NCI-H2196 treated with DMSO at 0.1 percent for 48 hours (cell line): ENCODE measurements around the gene STT3A.
"Not testable (repeated sequence)": the region's sequence is repeated elsewhere in the genome, so short reads cannot be mapped to it uniquely, and the experiment has no call there.

Experiments used
- DNase-seq: peaks from one replicate; lab custom pipeline; 2025; ENCODE audit not compliant: unreplicated experiment; lab: John Stamatoyannopoulos, UW

STT3A gene

DNA sequence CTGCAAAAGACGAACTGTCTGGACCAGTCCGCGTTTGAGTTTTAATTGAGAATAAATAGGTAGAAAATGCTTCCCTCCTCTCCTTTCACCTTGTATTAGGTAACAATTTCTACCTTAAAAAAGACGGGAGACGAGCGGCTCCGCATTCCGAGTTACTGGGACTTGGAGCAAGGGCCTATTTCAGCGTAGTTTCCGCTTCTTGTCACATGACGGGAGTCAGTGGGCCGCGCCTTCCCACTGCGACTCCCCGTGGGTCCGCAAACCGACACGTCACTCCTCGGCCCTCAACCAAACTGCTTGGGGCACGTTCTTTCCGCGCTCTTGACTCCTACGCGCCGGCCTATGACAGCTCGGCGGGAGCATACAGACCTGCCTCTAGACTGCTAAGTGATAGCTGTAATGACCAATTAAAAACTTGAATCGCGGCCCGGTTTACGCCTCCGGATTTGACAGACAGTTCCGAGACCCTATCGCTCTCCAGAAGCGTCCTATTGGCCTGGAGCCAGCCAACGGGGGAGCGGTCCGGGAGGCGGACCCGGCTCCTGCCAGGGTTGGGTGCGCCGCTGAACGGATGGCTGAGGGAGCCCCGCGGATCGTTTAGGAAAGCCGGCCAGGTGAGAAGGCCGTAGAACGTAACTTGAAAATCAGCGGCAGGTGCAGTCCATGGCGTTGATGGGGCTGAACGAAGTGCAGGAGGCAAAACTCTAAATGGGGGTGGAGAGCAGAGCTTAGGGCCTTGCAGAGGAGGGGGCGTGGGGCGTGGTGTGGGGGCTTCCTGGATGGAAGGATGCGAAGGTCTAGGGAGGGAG lies at the start of gene STT3A:
Gene STT3A, plus strand, starts transcription at position 548 of the 809 bp plus-strand sequence. CDS start 3,064 bp downstream, outside the sequence.
- DNase-seq, result peak; percentile 99

DNA sequence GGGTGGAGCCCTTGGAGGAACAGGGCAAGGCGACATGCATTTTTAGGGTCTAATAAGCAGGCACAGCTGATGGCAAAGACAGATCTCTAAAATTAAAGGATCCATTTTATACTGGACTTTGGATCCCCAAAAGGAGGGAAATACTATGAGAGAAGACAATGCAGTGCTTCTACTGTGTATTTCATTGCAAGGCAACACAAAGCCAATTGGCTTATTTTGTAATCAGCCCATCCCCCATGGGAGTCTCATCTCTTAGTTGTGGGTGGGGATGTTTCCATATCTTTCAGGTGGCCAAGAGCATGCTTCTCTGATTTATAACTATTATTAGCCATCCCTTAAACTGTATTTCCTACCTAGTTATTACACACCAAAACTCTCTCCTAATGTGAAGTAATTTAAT lies 41.9 kb upstream of the STT3A start:
- DNase-seq, result no peak

GRCh38 chr11:125551835-125552342 lies 40.8 kb upstream of the STT3A start:
- no peak for DNase-seq

- no peak for DNase-seq
Measured at GRCh38 chr11:125552927-125553326, 39.7 kb upstream of the STT3A start.

- DNase-seq, result no peak
Measured at GRCh38 chr11:125553357-125553756, 39.3 kb upstream of the STT3A start.

DNA sequence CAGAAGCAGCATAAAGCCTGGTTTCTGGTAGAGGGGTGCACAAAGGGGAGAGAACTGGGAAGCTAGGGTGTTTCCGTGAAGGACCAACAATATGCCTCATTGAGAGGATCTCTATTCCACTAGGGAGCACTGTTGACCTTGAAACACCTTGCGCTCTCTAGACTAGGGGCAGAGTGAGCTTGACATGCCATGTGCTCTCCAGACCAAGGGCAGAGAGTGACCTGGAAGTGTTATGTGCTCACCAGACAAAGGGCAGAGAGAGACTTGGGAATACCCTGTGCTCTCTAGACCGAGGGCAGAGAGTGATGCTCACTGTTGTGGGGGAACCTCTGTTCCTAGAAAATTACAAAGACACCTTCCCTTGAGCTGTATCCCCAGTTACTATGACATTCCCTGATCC lies 38.6 kb upstream of the STT3A start:
- no peak for DNase-seq

DNA sequence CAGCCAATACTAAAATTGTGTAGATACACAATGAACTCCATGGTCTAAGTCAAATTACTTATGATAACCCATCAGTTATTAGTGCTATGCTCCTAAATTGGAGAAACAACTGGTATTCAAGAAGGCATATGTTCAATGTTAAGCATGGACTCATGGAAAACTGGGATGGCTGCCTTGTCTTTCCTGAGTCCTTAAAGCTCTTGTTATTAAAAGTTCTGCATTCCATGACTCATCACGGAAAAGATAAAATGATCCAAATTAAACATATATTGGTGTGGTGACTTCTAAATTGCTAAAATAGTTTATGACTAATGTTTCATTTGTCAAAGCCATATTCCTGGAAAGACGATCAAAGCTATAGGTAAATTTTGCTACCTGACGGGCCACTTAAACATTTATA lies 32.8 kb upstream of the STT3A start:
- no peak for DNase-seq

DNA sequence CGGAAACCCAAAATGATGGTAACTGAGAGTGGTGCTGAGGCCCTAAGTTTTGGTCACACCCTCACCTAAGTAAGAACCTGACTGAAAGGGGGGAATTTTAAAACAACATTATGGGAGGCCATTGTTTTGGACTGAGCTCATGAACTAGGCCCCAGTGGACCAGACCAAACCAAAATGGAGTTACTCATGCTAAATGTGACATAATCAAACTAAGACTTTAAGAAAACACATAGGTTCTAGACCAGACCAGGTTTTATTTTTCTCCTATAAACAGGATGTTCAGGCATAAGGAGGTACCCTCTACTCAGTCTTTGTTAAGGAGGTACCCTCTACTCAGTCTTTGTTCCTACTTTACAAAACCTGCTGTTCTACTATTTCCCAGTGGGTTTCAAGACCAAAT lies 30.7 kb upstream of the STT3A start:
- no peak for DNase-seq

- no peak for DNase-seq
Measured at GRCh38 chr11:125562430-125562829, 30.2 kb upstream of the STT3A start.

DNA sequence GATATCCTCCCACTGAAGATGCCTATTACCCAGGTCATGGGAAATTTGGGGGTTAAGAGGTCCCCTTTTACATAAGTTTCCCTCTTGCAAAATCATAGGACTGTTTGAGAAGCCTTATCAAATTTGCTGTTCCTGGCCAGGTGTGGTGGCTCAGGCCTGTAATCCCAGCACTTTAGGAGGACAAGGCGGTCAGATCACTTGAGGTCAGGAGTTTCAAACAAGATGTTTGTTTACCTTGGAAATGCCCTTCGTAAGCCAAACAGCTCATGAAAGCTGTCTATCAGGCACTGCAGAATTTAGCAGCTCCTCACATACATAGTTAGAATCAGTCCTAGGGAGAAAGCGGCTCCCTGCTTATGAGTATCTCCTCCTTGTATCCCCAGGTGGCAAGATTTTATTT lies 28.3 kb upstream of the STT3A start:
- DNase-seq, result no peak

GRCh38 chr11:125566235-125566634 lies 26.4 kb upstream of the STT3A start:
- no peak for DNase-seq

DNA sequence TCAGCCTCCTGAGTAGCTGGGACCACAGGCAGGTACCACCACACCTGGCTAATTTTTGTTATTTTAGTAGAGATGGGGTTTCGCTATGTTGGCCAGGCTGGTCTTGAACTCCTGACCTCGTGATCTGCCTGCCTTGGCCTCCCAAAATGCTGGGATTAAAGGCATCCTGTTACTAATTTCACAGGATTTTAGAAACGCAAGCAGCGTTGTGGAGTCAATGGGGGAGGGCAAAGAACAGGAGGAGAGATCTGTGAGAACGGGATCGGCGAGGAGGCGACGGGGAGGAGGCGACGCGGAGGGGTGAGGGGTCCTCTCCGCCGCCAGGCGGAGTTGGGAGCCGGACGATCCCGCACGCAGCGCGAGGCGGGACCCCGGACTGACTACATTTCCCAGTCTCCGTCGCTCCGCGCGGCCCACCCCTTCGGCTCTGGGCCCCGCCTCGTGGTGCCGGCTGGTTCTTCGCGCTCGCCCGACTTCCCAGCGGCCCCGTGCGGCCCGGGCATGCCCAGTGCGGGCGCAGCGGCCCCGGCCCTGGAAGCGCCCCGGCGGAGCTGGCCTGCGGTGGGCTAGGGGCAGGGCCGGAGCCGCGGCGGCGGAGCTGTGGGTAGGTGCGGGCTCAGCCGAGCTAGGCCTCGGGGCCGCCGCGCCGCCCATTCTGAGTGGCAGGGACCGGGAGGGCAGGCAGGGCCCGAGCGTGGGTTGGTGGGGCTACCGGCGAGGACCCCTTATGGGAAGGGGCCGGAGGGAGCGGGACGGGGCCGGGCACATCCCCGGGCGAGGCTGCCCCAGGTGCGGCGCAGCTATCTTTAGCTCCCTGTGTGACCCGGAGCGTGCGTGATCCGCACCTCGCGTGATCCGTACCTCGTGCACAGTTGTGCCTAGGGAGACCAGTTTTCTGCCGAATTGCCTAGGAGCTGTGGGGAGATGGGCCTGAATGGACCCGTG lies 23.4 kb upstream of the STT3A start, which contains the start of gene EI24:
Gene EI24, plus strand, starts transcription at position 508 of the 945 bp plus-strand sequence. CDS start 3,051 bp downstream, outside the sequence.
- DNase-seq, result peak; percentile 78

GRCh38 chr11:125569915-125570621 lies 22.6 kb upstream of the STT3A start:
- no peak for DNase-seq

DNA sequence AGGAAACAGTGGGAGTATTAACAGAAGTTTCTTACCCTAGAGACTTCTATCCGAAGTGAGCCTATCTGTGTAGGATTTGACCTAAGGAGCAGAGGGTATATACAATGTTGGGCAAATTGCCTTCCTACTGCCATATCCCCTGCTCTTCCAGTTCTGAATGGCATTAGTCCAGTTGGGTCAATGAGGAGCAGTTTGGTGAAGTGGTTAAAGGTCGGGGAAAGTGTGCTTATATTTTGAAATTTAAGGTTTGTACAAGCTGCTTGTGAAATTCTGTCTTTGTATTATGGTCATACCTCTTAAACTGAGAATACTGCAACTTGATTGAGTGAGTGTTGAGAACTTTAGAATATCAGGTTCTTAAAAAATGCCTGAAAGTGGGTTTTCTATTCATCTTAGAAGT lies 21.7 kb upstream of the STT3A start:
- no peak for DNase-seq

GRCh38 chr11:125572916-125573315 lies 19.7 kb upstream of the STT3A start:
- no peak for DNase-seq

GRCh38 chr11:125577181-125577580 lies 15.5 kb upstream of the STT3A start:
- not testable (repeated sequence) for DNase-seq

DNA sequence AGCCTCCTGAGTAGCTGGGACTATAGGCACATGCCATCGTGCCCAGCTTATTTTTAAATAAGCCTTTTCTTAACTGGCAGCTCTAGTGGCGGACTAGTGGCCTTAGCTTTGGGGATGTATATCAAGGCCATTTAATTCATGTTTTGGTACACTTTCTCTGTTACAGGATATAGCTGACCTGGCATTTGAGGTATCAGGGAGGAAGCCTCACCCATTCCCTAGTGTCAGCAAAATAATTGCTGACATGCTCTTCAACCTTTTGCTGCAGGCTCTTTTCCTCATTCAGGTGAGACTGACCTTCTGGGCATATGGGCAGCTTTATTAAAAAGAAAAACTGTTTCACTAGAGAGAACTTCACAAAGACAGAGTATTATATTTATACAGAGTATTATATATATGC lies 13.9 kb upstream of the STT3A start:
- no peak for DNase-seq

- no peak for DNase-seq
Measured at GRCh38 chr11:125579811-125580210, 12.8 kb upstream of the STT3A start.

GRCh38 chr11:125583496-125583895 lies 9.2 kb upstream of the STT3A start:
- no peak for DNase-seq

DNA sequence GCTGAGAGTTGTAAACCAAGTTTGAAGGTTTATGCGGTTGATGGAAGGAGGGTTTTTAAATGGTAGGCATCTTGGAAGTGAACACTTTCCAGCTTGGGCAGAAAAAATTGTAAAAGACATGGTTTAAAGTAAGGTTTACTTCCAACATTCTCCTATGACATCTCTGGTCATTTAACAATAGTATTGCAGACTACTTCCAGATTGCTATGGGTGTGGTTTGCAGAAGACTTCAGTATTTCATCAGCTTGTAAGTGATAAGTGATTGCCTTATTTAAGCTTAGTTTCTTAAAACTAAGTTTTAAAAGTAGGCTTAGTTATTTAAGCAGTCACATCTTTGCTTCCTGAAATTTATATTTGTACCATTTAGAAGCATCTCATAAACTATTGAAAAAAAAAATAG lies 7.2 kb upstream of the STT3A start:
- DNase-seq, result no peak

GRCh38 chr11:125586623-125587022 lies 6.0 kb upstream of the STT3A start:
- DNase-seq, result no peak
